HEK293 (cell line): ENCODE results near the gene CAD.

Experiments used
- CTCF ChIA-PET: fragments of 350-600 bp; formaldehyde crosslinking; extraction: SDS; loops from one replicate; lab custom pipeline; 2021; ENCODE audit warnings: antibody characterized with exemption; lab: Yijun Ruan, JAX
- POLR2A ChIA-PET: fragments of 300-600 bp; formaldehyde crosslinking; extraction: SDS; loops from one replicate; lab custom pipeline; 2020; ENCODE audit warnings: antibody characterized with exemption, inconsistent platforms; lab: Yijun Ruan, JAX
- H3K27ac ChIP-seq: fragments of 200-500 bp; sonication (Bioruptor generic); 2 replicates; pipeline ENCODE4 v1.5.1; 2014; ENCODE audit warnings: low read depth, low read length, control low read depth, inconsistent platforms; ENCODE audit errors: extremely low read depth
- H3K36me3 ChIP-seq, 2 experiments: fragments of 200-500 bp in 1 of 2; sonication (Bioruptor generic) in 1 of 2; 1 replicate in 1 of 2; 2 replicates in 1 of 2; pipeline ENCODE4 v1.5.1; 2014 to 2017; ENCODE audit warnings: inconsistent platforms in 2 of 2, low read length in 2 of 2; ENCODE audit not compliant: control insufficient read depth in 2 of 2, insufficient read depth in 1 of 2
- H3K4me1 ChIP-seq: fragments of 200-500 bp; sonication (Bioruptor generic); 2 replicates; pipeline ENCODE4 v1.5.1; 2014; ENCODE audit warnings: mild to moderate bottlenecking, low read length, inconsistent platforms; ENCODE audit not compliant: control insufficient read depth, insufficient read depth
- H3K4me3 ChIP-seq: 2 replicates; pipeline ENCODE4 v1.5.1; 2011; ENCODE audit warnings: low read depth, mild to moderate bottlenecking, control low read depth, low read length, moderate library complexity
- H3K9me3 ChIP-seq: fragments of 200-500 bp; sonication (Bioruptor generic); 2 replicates; pipeline ENCODE4 v1.5.1; 2014; ENCODE audit warnings: low read depth, low read length, inconsistent platforms; ENCODE audit not compliant: control insufficient read depth, insufficient read depth
- FEZF1 ChIP-seq: fragments of 450-650 bp; formaldehyde crosslinking; IDR thresholded peaks from 2 replicates; pipeline ENCODE4 v1.5.1; 2016; ENCODE audit warnings: missing biosample characterization, missing genetic modification characterization
- HOXA7 ChIP-seq: sonication (generic); formaldehyde crosslinking; IDR thresholded peaks from 2 replicates; pipeline ENCODE4 v1.8.1; 2022; ENCODE audit warnings: missing genetic modification reagents, borderline replicate concordance
- KLF1 ChIP-seq: fragments of 450-650 bp; formaldehyde crosslinking; IDR thresholded peaks from 2 replicates; pipeline ENCODE4 v1.5.1; 2016; ENCODE audit warnings: missing biosample characterization, missing genetic modification characterization
- KLF9 ChIP-seq: fragments of 450-650 bp; formaldehyde crosslinking; IDR thresholded peaks from 2 replicates; pipeline ENCODE4 v1.5.1; 2016; ENCODE audit warnings: missing biosample characterization, missing genetic modification characterization, low read depth
- PRDM1 ChIP-seq: fragments of 450-650 bp; formaldehyde crosslinking; IDR thresholded peaks from 2 replicates; pipeline ENCODE4; 2016; ENCODE audit warnings: missing biosample characterization, missing genetic modification characterization
- RBAK ChIP-seq: fragments of 450-650 bp; formaldehyde crosslinking; IDR thresholded peaks from 2 replicates; pipeline ENCODE4 v1.5.1; 2016; ENCODE audit warnings: missing biosample characterization, missing genetic modification characterization
- REPIN1 ChIP-seq: fragments of 450-650 bp; formaldehyde crosslinking; IDR thresholded peaks from 2 replicates; pipeline ENCODE4 v1.5.1; 2017; ENCODE audit warnings: missing biosample characterization, missing genetic modification characterization, low read depth
- ZBTB7A ChIP-seq: fragments of 450-650 bp; formaldehyde crosslinking; IDR thresholded peaks from 2 replicates; pipeline ENCODE4 v1.5.1; 2016; ENCODE audit warnings: low read depth, missing biosample characterization, missing genetic modification characterization
- ZBTB8A ChIP-seq: fragments of 450-650 bp; formaldehyde crosslinking; IDR thresholded peaks from 2 replicates; pipeline ENCODE4 v1.5.1; 2016; ENCODE audit warnings: missing biosample characterization, missing genetic modification characterization
- ZFP3 ChIP-seq: fragments of 450-650 bp; formaldehyde crosslinking; IDR thresholded peaks from 2 replicates; pipeline ENCODE4 v1.5.1; 2016; ENCODE audit warnings: low read depth, missing biosample characterization, missing genetic modification characterization
- ZNF146 ChIP-seq: fragments of 450-650 bp; formaldehyde crosslinking; IDR thresholded peaks from 2 replicates; pipeline ENCODE4 v1.5.1; 2016; ENCODE audit warnings: missing biosample characterization, missing genetic modification characterization
- ZNF148 ChIP-seq: fragments of 450-650 bp; formaldehyde crosslinking; IDR thresholded peaks from 2 replicates; pipeline ENCODE4 v1.5.0; 2017; ENCODE audit warnings: missing biosample characterization, missing genetic modification characterization, borderline replicate concordance
- ZNF155 ChIP-seq: fragments of 450-650 bp; formaldehyde crosslinking; IDR thresholded peaks from 2 replicates; pipeline ENCODE4 v1.5.1; 2016; ENCODE audit warnings: missing biosample characterization, missing genetic modification characterization
- ZNF202 ChIP-seq: fragments of 450-650 bp; formaldehyde crosslinking; IDR thresholded peaks from 2 replicates; pipeline ENCODE4 v1.5.1; 2016; ENCODE audit warnings: missing biosample characterization, missing genetic modification characterization, borderline replicate concordance
- ZNF239 ChIP-seq: fragments of 450-650 bp; formaldehyde crosslinking; IDR thresholded peaks from 2 replicates; pipeline ENCODE4 v1.5.1; 2016; ENCODE audit warnings: missing biosample characterization, missing genetic modification characterization
- ZNF24 ChIP-seq: fragments of 450-650 bp; formaldehyde crosslinking; IDR thresholded peaks from 2 replicates; pipeline ENCODE4 v1.5.1; 2016; ENCODE audit warnings: missing biosample characterization, missing genetic modification characterization
- ZNF292 ChIP-seq: fragments of 450-650 bp; formaldehyde crosslinking; IDR thresholded peaks from 2 replicates; pipeline ENCODE4 v1.5.1; 2016; ENCODE audit warnings: low read depth, missing biosample characterization, missing genetic modification characterization, borderline replicate concordance
- ZNF335 ChIP-seq: fragments of 450-650 bp; formaldehyde crosslinking; conservative IDR thresholded peaks from 2 replicates; pipeline ENCODE4 v1.5.1; 2016; ENCODE audit warnings: missing biosample characterization, missing genetic modification characterization
- ZNF404 ChIP-seq: fragments of 450-650 bp; formaldehyde crosslinking; IDR thresholded peaks from 2 replicates; pipeline ENCODE4 v1.5.1; 2017; ENCODE audit warnings: missing biosample characterization, missing genetic modification characterization
- ZNF416 ChIP-seq: fragments of 450-650 bp; formaldehyde crosslinking; IDR thresholded peaks from 2 replicates; pipeline ENCODE4 v1.5.1; 2016; ENCODE audit warnings: missing biosample characterization, missing genetic modification characterization
- ZNF548 ChIP-seq: fragments of 450-650 bp; formaldehyde crosslinking; IDR thresholded peaks from 2 replicates; pipeline ENCODE4 v1.5.1; 2016; ENCODE audit warnings: missing biosample characterization, missing genetic modification characterization
- ZNF558 ChIP-seq: fragments of 450-650 bp; formaldehyde crosslinking; IDR thresholded peaks from 2 replicates; pipeline ENCODE4 v1.5.1; 2016; ENCODE audit warnings: missing biosample characterization, missing genetic modification characterization
- ZNF561 ChIP-seq: fragments of 450-650 bp; IDR thresholded peaks from 2 replicates; pipeline ENCODE4 v1.5.1; 2018; ENCODE audit warnings: missing biosample characterization, missing genetic modification characterization, borderline replicate concordance
- ZNF610 ChIP-seq: fragments of 450-650 bp; formaldehyde crosslinking; IDR thresholded peaks from 2 replicates; pipeline ENCODE4 v1.5.1; 2016; ENCODE audit warnings: missing biosample characterization, missing genetic modification characterization, borderline replicate concordance
- ZNF701 ChIP-seq: fragments of 450-650 bp; formaldehyde crosslinking; IDR thresholded peaks from 2 replicates; pipeline ENCODE4 v1.5.1; 2016; ENCODE audit warnings: missing biosample characterization, missing genetic modification characterization
- ZSCAN16 ChIP-seq: fragments of 450-650 bp; formaldehyde crosslinking; IDR thresholded peaks from 2 replicates; pipeline ENCODE4 v1.5.1; 2016; ENCODE audit warnings: missing biosample characterization, missing genetic modification characterization
- ZSCAN23 ChIP-seq: fragments of 450-650 bp; formaldehyde crosslinking; IDR thresholded peaks from 2 replicates; pipeline ENCODE4 v1.5.1; 2016; ENCODE audit warnings: missing biosample characterization, missing genetic modification characterization
- TF ChIP-seq, protein P1 (sequence below): fragments of 450-650 bp; formaldehyde crosslinking; IDR thresholded peaks from 2 replicates; pipeline ENCODE4 v1.5.1; 2016; ENCODE audit warnings: missing biosample characterization, missing genetic modification characterization
- TF ChIP-seq, protein P2 (sequence below): fragments of 450-650 bp; formaldehyde crosslinking; conservative IDR thresholded peaks from 2 replicates; pipeline ENCODE4 v1.5.1; 2016; ENCODE audit warnings: low read depth, missing biosample characterization, missing genetic modification characterization
- TF ChIP-seq, protein P3 (sequence below): fragments of 450-650 bp; formaldehyde crosslinking; IDR thresholded peaks from 2 replicates; pipeline ENCODE4 v1.5.1; 2017; ENCODE audit warnings: missing biosample characterization, missing genetic modification characterization

The CAD gene

GRCh38 chr2:27225526-27225925, 8.4 kb downstream of the CAD start:
- peaks cover 57 to 94% of the 10 kb centered on the region in 2 experiments for H3K36me3 ChIP-seq

GRCh38 chr2:27227501-27227900, 10.3 kb downstream of the CAD start:
- CTCF ChIA-PET = no interaction called here
- Histone ChIP-seq H3K27ac (no peak overlapping the region), H3K9me3 (no peaks in the 10 kb centered on the region), H3K36me3 (peaks cover 57 to 96% of the 10 kb centered on the region in 2 experiments), H3K4me1 (no peaks in the 10 kb centered on the region), H3K4me3 (no peak overlapping the region)
- POLR2A ChIA-PET = interaction anchor here (1.5 kb wide), 1 partner anchor 13 kb away, joined by 3 read pairs; no protein-coding TSS in a partner anchor
- no peak for TF ChIP-seq REPIN1
- TF ChIP-seq KLF9 (tag by site-specific recombination) = no peak
- TF ChIP-seq FEZF1 (tag by site-specific recombination) = no peak
- TF ChIP-seq ZNF558 (tag by site-specific recombination) = no peak
- TF ChIP-seq RBAK = no peak
- TF ChIP-seq ZNF24 (tag by site-specific recombination) = no peak
- no peak for TF ChIP-seq ZBTB7A
- TF ChIP-seq ZNF146 (tag by site-specific recombination) = no peak
- TF ChIP-seq ZNF148 = no peak
- no peak for TF ChIP-seq KLF1
- no peak for TF ChIP-seq ZNF404
- no peak for TF ChIP-seq ZNF202 (tag by site-specific recombination)
- TF ChIP-seq ZNF239 = no peak
- TF ChIP-seq HOXA7 (CRISPR knock-in tag) = no peak
- TF ChIP-seq, protein P1, sequence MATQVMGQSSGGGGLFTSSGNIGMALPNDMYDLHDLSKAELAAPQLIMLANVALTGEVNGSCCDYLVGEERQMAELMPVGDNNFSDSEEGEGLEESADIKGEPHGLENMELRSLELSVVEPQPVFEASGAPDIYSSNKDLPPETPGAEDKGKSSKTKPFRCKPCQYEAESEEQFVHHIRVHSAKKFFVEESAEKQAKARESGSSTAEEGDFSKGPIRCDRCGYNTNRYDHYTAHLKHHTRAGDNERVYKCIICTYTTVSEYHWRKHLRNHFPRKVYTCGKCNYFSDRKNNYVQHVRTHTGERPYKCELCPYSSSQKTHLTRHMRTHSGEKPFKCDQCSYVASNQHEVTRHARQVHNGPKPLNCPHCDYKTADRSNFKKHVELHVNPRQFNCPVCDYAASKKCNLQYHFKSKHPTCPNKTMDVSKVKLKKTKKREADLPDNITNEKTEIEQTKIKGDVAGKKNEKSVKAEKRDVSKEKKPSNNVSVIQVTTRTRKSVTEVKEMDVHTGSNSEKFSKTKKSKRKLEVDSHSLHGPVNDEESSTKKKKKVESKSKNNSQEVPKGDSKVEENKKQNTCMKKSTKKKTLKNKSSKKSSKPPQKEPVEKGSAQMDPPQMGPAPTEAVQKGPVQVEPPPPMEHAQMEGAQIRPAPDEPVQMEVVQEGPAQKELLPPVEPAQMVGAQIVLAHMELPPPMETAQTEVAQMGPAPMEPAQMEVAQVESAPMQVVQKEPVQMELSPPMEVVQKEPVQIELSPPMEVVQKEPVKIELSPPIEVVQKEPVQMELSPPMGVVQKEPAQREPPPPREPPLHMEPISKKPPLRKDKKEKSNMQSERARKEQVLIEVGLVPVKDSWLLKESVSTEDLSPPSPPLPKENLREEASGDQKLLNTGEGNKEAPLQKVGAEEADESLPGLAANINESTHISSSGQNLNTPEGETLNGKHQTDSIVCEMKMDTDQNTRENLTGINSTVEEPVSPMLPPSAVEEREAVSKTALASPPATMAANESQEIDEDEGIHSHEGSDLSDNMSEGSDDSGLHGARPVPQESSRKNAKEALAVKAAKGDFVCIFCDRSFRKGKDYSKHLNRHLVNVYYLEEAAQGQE (tag by site-specific recombination) = no peak
- TF ChIP-seq ZNF335 (tag by site-specific recombination) = no peak
- TF ChIP-seq, protein P2, sequence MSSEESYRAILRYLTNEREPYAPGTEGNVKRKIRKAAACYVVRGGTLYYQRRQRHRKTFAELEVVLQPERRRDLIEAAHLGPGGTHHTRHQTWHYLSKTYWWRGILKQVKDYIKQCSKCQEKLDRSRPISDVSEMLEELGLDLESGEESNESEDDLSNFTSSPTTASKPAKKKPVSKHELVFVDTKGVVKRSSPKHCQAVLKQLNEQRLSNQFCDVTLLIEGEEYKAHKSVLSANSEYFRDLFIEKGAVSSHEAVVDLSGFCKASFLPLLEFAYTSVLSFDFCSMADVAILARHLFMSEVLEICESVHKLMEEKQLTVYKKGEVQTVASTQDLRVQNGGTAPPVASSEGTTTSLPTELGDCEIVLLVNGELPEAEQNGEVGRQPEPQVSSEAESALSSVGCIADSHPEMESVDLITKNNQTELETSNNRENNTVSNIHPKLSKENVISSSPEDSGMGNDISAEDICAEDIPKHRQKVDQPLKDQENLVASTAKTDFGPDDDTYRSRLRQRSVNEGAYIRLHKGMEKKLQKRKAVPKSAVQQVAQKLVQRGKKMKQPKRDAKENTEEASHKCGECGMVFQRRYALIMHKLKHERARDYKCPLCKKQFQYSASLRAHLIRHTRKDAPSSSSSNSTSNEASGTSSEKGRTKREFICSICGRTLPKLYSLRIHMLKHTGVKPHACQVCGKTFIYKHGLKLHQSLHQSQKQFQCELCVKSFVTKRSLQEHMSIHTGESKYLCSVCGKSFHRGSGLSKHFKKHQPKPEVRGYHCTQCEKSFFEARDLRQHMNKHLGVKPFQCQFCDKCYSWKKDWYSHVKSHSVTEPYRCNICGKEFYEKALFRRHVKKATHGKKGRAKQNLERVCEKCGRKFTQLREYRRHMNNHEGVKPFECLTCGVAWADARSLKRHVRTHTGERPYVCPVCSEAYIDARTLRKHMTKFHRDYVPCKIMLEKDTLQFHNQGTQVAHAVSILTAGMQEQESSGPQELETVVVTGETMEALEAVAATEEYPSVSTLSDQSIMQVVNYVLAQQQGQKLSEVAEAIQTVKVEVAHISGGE = no peak
- TF ChIP-seq ZNF701 (tag by site-specific recombination) = no peak

More at GRCh38 chr2:27225526-27225925, 8.4 kb downstream of the CAD start:
- ChIA-PET POLR2A (interaction anchor here (1.1 kb wide), 1 partner anchor 8 kb away, joined by 3 read pairs; the partner anchor contains the start of gene CAD), CTCF (interaction anchor here (0.6 kb wide), 1 partner anchor 39 kb away, joined by 3 read pairs; no protein-coding TSS in a partner anchor)
- no peak overlapping the region for H3K4me3 ChIP-seq
- no peak overlapping the region for H3K27ac ChIP-seq
- no peak for TF ChIP-seq PRDM1
- TF ChIP-seq ZSCAN16 (tag by site-specific recombination) = no peak
- TF ChIP-seq, protein P3, sequence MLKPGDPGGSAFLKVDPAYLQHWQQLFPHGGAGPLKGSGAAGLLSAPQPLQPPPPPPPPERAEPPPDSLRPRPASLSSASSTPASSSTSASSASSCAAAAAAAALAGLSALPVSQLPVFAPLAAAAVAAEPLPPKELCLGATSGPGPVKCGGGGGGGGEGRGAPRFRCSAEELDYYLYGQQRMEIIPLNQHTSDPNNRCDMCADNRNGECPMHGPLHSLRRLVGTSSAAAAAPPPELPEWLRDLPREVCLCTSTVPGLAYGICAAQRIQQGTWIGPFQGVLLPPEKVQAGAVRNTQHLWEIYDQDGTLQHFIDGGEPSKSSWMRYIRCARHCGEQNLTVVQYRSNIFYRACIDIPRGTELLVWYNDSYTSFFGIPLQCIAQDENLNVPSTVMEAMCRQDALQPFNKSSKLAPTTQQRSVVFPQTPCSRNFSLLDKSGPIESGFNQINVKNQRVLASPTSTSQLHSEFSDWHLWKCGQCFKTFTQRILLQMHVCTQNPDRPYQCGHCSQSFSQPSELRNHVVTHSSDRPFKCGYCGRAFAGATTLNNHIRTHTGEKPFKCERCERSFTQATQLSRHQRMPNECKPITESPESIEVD = no peak
- no peak for TF ChIP-seq ZNF548 (tag by site-specific recombination)
- TF ChIP-seq ZNF561 (tag by site-specific recombination) = no peak
- no peak for TF ChIP-seq ZNF610 (tag by site-specific recombination)
- TF ChIP-seq ZNF416 (tag by site-specific recombination) = no peak
- TF ChIP-seq ZBTB8A (tag by site-specific recombination) = no peak
- TF ChIP-seq ZNF292 (tag by site-specific recombination) = no peak
- TF ChIP-seq ZFP3 (tag by site-specific recombination) = no peak
- TF ChIP-seq ZSCAN23 (tag by site-specific recombination) = no peak
- no peak for TF ChIP-seq ZNF155 (tag by site-specific recombination)
- no peaks in the 10 kb centered on the region for H3K4me1 ChIP-seq
- no peaks in the 10 kb centered on the region for H3K9me3 ChIP-seq
